ENCODE measurements around the gene KCNQ4.

The KCNQ4 gene

GRCh38 chr1:40879482-40880175, 96.0 kb downstream of the KCNQ4 start:
- FAIRE-seq = no peak
- no peak for DNase-seq (ENCODE audit: extremely low spot score, insufficient read length, low read depth)

DNA sequence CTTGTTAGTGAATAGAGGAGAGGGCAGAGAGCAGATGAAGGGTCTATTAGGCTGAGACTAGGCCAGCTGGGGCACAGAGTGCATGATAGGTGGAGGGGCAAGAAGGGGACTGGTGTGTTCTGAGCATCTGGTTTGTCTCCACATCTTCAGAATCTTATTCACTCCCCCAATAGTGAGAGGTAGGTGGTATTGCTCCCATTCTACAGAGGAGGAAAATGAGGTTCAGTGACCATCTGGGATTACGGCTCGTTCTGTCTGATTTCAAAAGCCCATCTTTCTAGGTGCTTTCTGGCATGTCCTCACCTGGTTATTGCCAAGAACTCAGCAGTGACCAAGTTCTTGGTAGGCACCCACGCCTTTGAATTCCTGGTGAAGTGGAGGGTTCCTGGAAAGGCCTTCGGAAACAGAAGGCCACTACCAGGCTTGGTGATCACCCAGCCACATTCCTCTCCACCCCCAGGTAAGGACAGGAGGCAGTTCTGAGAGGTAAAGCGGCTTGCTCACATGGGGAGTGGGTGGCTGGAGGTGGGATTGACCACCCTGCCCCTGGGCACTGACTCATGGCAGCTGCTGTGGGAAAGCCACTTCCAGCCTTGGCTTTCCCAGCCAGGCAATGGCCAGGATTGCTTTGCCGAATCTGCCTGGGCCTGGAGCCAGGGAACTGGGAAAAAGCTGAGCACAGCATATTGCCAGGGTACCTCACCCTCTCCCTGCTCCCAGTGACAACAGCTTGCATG, 97.4 kb downstream of the KCNQ4 start:
- DNase-seq (ENCODE audit: extremely low spot score, insufficient read length, low read depth) (no peak), FAIRE-seq (no peak)

DNA sequence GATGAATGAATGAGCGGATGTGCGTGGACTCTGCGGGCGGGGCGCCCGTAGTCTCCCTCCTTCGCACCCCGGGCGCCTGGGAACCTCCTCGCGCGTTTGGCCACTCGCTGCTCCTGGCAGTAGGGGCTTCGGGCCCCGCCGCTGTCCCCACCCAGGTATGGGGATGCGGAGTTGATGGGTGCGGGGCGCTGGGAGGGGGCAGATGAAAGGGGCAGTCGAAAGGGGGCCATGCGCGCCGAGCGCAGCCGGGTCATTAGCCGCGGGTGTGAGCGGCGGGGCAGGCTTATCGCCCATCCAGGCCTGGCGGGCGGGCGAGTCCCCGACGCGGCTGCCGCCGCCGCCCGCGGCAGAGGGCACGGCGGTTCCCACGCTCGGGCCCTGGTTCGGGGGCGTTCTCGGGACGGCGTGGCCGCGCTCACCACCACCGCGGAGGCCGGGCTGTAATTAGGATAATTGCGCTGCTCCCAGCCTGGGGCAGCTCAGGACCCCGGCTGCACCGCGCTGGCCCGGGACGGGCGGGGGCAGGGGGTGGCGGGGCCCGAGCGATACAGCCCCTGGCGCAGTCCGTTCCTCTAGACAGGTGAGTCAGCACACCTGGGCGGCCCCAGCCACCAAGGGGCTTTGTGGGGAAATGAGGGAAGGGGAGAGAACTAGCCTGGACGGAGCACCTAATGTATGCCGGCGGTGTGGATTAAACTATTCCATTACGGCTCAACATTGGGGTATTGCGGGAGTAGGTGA, 100.6 kb downstream of the KCNQ4 start:
- DNase-seq (ENCODE audit: extremely low spot score, insufficient read length, low read depth) (no peak), FAIRE-seq (no peak)

GRCh38 chr1:40886318-40887011, 102.9 kb downstream of the KCNQ4 start:
- FAIRE-seq (no peak), DNase-seq (ENCODE audit: extremely low spot score, insufficient read length, low read depth) (no peak)

GRCh38 chr1:40887012-40887378, 103.4 kb downstream of the KCNQ4 start:
- no peak for FAIRE-seq

GRCh38 chr1:40887652-40888051, 104.1 kb downstream of the KCNQ4 start:
- FAIRE-seq = no peak

More at GRCh38 chr1:40887012-40887378, 103.4 kb downstream of the KCNQ4 start:
- DNase-seq (ENCODE audit: extremely low spot score, insufficient read length, low read depth) = no peak

More at GRCh38 chr1:40887652-40888051, 104.1 kb downstream of the KCNQ4 start:
- DNase-seq (ENCODE audit: extremely low spot score, insufficient read length, low read depth) = no peak

Measured in GM18507 (cell line).